Suprapubic skin (tissue), 4 donors: ENCODE data around the gene SVOP.

Source experiments
- CTCF ChIP-seq, 2 donors: fragments of 200-600 bp in 1 of 2; fragments of 450-650 bp in 1 of 2; sonication (generic) in 1 of 2; IDR thresholded peaks; one replicate each; pipeline ENCODE4 v1.5.1; 2016 to 2019; ENCODE audit warnings: antibody characterized with exemption in 2 of 2, mild to moderate bottlenecking in 1 of 2, moderate library complexity in 1 of 2
- EP300 ChIP-seq: sonication (generic); formaldehyde crosslinking; IDR thresholded peaks from one replicate; pipeline ENCODE4 v1.6.1; 2017; ENCODE audit warnings: antibody characterized with exemption
- POLR2A ChIP-seq, 2 donors: fragments of 450-650 bp; IDR thresholded peaks; one replicate each; pipeline ENCODE4 v1.6.1; 2017; ENCODE audit warnings: antibody characterized with exemption in 2 of 2, mild to moderate bottlenecking in 2 of 2, moderate library complexity in 2 of 2
- POLR2AphosphoS5 ChIP-seq, 3 donors: sonication (generic); formaldehyde crosslinking; IDR thresholded peaks; one replicate each; pipeline ENCODE4 v1.6.1; 2017; ENCODE audit warnings: antibody characterized with exemption in 3 of 3

- TF ChIP-seq CTCF (IDR thresholded peaks at IDR 0.05) (no peak), POLR2AphosphoS5 (IDR thresholded peaks at IDR 0.05) (no peak), EP300 (no peak), POLR2A (IDR thresholded peaks at IDR 0.05) (no peak)
These were observed 11.1 kb downstream of the SVOP start for GRCh38 chr12:109009766-109010165.
